Vagina (tissue), 2 donors: ENCODE data around the gene ABHD10. TPM values are rescaled to one million over a fixed set of nuclear protein-coding genes. Genes with fewer than 3 reads are reported as not detected.

Experiments
- DNase-seq, 2 donors: peaks; one replicate each; pipeline ENCODE4 v3.0.0-alpha.2; 2017; ENCODE audit errors: extremely low spot score in 2 of 2
- H3K27ac ChIP-seq: fragments of 200-600 bp; sonication (generic); one replicate; pipeline ENCODE4 v1.5.1; 2019
- H3K27me3 ChIP-seq: fragments of 200-600 bp; sonication (generic); one replicate; pipeline ENCODE4 v1.5.1; 2019
- H3K36me3 ChIP-seq, 2 donors: fragments of 200-600 bp; sonication (generic); one replicate each; pipeline ENCODE4 v1.5.1; 2017 to 2019
- H3K4me1 ChIP-seq: fragments of 200-600 bp; sonication (generic); one replicate; pipeline ENCODE4 v1.5.1; 2019
- H3K4me3 ChIP-seq, 2 donors: fragments of 200-600 bp; sonication (generic); 1 replicate in 1 of 2; 2 replicates in 1 of 2; pipeline ENCODE4 v1.5.1; 2016 to 2019
- H3K9me3 ChIP-seq: fragments of 200-600 bp; sonication (generic); one replicate; pipeline ENCODE4 v1.5.1; 2019
- CTCF ChIP-seq, 3 experiments: fragments of 450-650 bp in 2 of 3; fragments of 200-600 bp in 1 of 3; sonication (generic) in 1 of 3; IDR thresholded peaks; one replicate each; pipeline ENCODE4 v1.5.1; 2017 to 2019; ENCODE audit warnings: antibody characterized with exemption in 3 of 3, mild to moderate bottlenecking in 2 of 3, moderate library complexity in 2 of 3
- POLR2A ChIP-seq, 2 donors: fragments of 450-650 bp; IDR thresholded peaks; one replicate each; pipeline ENCODE4 v1.6.1; 2017; ENCODE audit warnings: antibody characterized with exemption in 2 of 2, mild to moderate bottlenecking in 2 of 2, moderate library complexity in 2 of 2
- POLR2AphosphoS5 ChIP-seq, 2 donors: sonication (generic); formaldehyde crosslinking; IDR thresholded peaks; one replicate each; pipeline ENCODE4 v1.9.0; 2017; ENCODE audit warnings: antibody characterized with exemption in 2 of 2, mild to moderate bottlenecking in 2 of 2, low read depth in 1 of 2; ENCODE audit not compliant: insufficient read depth in 1 of 2
- intact Hi-C: fragments of 100-400 bp; cut with DNase I; formaldehyde crosslinking; loops from one replicate; pipeline ENCODE4 v1.15.1; 2023
- total RNA-seq: library from RNA; depleted of rRNA; stranded (reverse); fragments of >200 nt; gene quantifications from one replicate; pipeline ENCODE4 v1.2.3, GENCODE V29; 2016

Gene ABHD10
- 10.8 TPM for total RNA-seq

GRCh38 chr3:111978583-111979433 is at the start of gene ABHD10:
Gene ABHD10, plus strand, starts transcription at chr3:111979026. Its CDS starts 36 bp downstream, at chr3:111979062.
- peak; percentile 97 to 99 for TF ChIP-seq POLR2AphosphoS5 (IDR thresholded peaks at IDR 0.05; ENCODE audit: insufficient read depth in 1 of 2, low read depth in 1 of 2)
- peak in 1 of 2 donors; percentile 93 for TF ChIP-seq POLR2A (IDR thresholded peaks at IDR 0.05)
- no peak for TF ChIP-seq CTCF (IDR thresholded peaks at IDR 0.05)
- no peaks in the 10 kb centered on the region for H3K36me3 ChIP-seq
- H3K27ac ChIP-seq, result peak within 1 kb of the TSS; percentile 88
- H3K27me3 ChIP-seq, result no peaks in the 10 kb centered on the region
- intact Hi-C loops, result no loop called here
- H3K9me3 ChIP-seq, result no peaks in the 10 kb centered on the region
- peak; percentile 93 to 95 for DNase-seq
- H3K4me3 ChIP-seq, result peak within 1 kb of the TSS; percentile 95
- H3K4me1 ChIP-seq, result peaks cover 30% of the 10 kb centered on the region

- Histone ChIP-seq H3K27me3 (no peaks in the 10 kb centered on the region), H3K9me3 (no peaks in the 10 kb centered on the region), H3K4me1 (no peaks in the 10 kb centered on the region), H3K36me3 (no peaks in the 10 kb centered on the region), H3K4me3 (no peak overlapping the region), H3K27ac (no peak overlapping the region)
- TF ChIP-seq POLR2A (IDR thresholded peaks at IDR 0.05), result no peak
- no peak for TF ChIP-seq CTCF (IDR thresholded peaks at IDR 0.05)
- TF ChIP-seq POLR2AphosphoS5 (IDR thresholded peaks at IDR 0.05; ENCODE audit: insufficient read depth in 1 of 2, low read depth in 1 of 2), result no peak
- intact Hi-C loops, result no loop called here
- DNase-seq, result no peak
These were observed 49.3 kb upstream of the ABHD10 start for GRCh38 chr3:111929484-111929883.

- Histone ChIP-seq H3K9me3 (no peaks in the 10 kb centered on the region), H3K36me3 (no peaks in the 10 kb centered on the region), H3K4me3 (no peak overlapping the region), H3K4me1 (peaks cover 12% of the 10 kb centered on the region), H3K27me3 (no peaks in the 10 kb centered on the region), H3K27ac (no peak overlapping the region)
- no peak for TF ChIP-seq POLR2AphosphoS5 (IDR thresholded peaks at IDR 0.05; ENCODE audit: insufficient read depth in 1 of 2, low read depth in 1 of 2)
- no peak for TF ChIP-seq POLR2A (IDR thresholded peaks at IDR 0.05)
- TF ChIP-seq CTCF (IDR thresholded peaks at IDR 0.05), result no peak
- DNase-seq, result no peak
- intact Hi-C loops, result no loop called here
These were observed 45.9 kb upstream of the ABHD10 start for GRCh38 chr3:111932946-111933345.

- H3K36me3 ChIP-seq, result peaks cover 0 to 17% of the 10 kb centered on the region in 2 donors
- TF ChIP-seq POLR2AphosphoS5 (IDR thresholded peaks at IDR 0.05; ENCODE audit: insufficient read depth in 1 of 2, low read depth in 1 of 2), result no peak
- no peak for TF ChIP-seq POLR2A (IDR thresholded peaks at IDR 0.05)
- no peak for TF ChIP-seq CTCF (IDR thresholded peaks at IDR 0.05)
- intact Hi-C loops, result no loop called here
These were observed 42.5 kb upstream of the ABHD10 start for GRCh38 chr3:111936191-111936841.

More at GRCh38 chr3:111936191-111936841, 42.5 kb upstream of the ABHD10 start:
- H3K4me1 ChIP-seq, result peaks cover 12% of the 10 kb centered on the region
- H3K9me3 ChIP-seq, result no peaks in the 10 kb centered on the region
- DNase-seq, result no peak
- H3K4me3 ChIP-seq, result no peak overlapping the region
- no peaks in the 10 kb centered on the region for H3K27me3 ChIP-seq
- no peak overlapping the region for H3K27ac ChIP-seq
